Effector memory CD4-positive, alpha-beta T cell (primary cell): ENCODE measurements around the gene EXOC4.

Source experiments
- DNase-seq, 3 donors: peaks; one replicate each; pipeline ENCODE4 v3.0.0-alpha.2; 2020
- H3K27ac ChIP-seq: 2 replicates; pipeline ENCODE4 v1.7.0; 2013; ENCODE audit warnings: mild to moderate bottlenecking, low read length, moderate library complexity; ENCODE audit not compliant: insufficient read depth, poor library complexity, severe bottlenecking
- H3K27me3 ChIP-seq: replicated peaks from 2 replicates; pipeline ENCODE4 v1.7.0; 2013; ENCODE audit warnings: mild to moderate bottlenecking, low read length; ENCODE audit not compliant: insufficient read depth, control insufficient read depth, poor library complexity, severe bottlenecking
- H3K36me3 ChIP-seq: 2 replicates; pipeline ENCODE4 v1.7.0; 2013; ENCODE audit warnings: mild to moderate bottlenecking, low read length, moderate library complexity; ENCODE audit not compliant: control insufficient read depth, insufficient read depth
- H3K4me1 ChIP-seq: 2 replicates; pipeline ENCODE4 v1.7.0; 2013; ENCODE audit warnings: low read length, mild to moderate bottlenecking; ENCODE audit not compliant: control insufficient read depth, insufficient read depth, poor library complexity, severe bottlenecking
- H3K4me3 ChIP-seq: 2 replicates; pipeline ENCODE4 v1.7.0; 2013; ENCODE audit warnings: low read length, low read depth, mild to moderate bottlenecking; ENCODE audit not compliant: insufficient read depth, poor library complexity, severe bottlenecking
- H3K9me3 ChIP-seq: 2 replicates; pipeline ENCODE4 v1.7.0; 2013; ENCODE audit warnings: mild to moderate bottlenecking, low read length, moderate library complexity; ENCODE audit not compliant: control insufficient read depth

The EXOC4 gene

DNA sequence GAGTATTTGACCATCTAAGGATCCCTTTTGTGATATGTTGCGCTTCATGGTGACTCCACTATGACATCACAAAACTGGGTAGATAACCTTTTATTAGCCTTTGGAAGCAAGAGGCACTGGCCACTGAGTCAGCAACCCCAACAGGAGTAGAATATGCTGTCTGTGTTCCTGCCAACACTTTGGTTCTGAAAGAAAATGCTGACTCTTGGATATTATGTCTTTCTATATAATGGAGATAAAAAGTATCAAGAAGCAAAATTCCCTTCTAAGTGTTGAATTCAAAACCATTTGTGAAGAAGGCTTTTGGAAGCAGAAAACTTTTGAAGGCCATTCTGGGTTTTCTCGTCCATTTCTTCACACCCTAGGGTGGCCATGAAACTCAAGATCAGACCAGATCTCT lies 528.0 kb downstream of the EXOC4 start:
- DNase-seq, result no peak
- Histone ChIP-seq H3K27ac (no peak overlapping the region), H3K4me3 (no peak overlapping the region), H3K27me3 (no peaks in the 10 kb centered on the region), H3K4me1 (no peaks in the 10 kb centered on the region), H3K36me3 (no peaks in the 10 kb centered on the region), H3K9me3 (no peaks in the 10 kb centered on the region)

DNA sequence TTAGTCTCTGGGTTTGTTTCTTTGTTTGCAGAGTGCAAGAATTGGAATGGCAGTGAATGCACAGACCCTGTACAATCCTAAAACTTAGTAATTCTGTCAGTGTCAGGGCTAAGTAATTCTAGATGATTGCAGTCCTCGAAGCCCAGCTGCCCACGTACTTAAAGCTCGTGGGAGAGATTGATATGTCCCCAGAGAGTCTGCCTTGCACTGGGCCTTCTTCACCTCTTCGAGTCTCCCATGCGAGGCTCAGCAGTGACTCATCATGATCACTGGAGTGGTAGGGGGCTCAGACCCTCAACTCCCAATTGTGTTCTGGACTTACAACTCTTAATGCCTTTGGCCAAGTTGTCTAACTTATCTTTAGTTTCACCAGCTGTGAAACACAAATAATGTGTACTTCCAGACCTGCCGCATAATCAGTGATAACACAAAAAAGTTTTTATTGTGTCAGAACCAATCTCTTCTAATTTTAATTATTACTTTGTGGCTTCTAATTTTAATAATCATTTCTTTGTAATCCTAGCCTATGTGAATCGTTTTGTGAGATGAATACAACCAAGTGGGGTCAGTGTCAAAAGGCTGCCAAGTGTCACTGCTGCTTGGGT lies 528.7 kb downstream of the EXOC4 start:
- Histone ChIP-seq H3K27ac (no peak overlapping the region), H3K36me3 (no peaks in the 10 kb centered on the region), H3K9me3 (no peaks in the 10 kb centered on the region), H3K4me3 (no peak overlapping the region), H3K27me3 (no peaks in the 10 kb centered on the region), H3K4me1 (no peaks in the 10 kb centered on the region)
- no peak for DNase-seq

DNA sequence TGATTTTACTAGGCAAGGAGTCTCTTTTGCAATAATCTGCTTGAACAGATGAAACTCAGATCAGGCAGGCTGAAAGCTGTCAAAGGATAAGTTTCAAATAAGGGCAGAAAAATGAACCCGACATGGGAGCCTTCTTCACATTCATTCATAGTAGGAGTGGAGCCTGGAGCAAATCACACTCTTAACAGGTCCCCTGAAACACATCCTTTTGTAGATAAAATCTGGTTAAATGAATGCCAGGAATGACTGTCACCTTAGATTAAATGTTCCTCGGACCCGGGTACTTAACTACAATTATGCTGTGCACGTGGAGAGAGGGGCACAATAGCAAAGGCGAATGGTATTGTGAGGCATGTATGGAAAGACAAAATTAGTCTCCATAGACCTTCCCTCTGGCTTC lies 529.6 kb downstream of the EXOC4 start:
- DNase-seq, result no peak
- Histone ChIP-seq H3K4me1 (no peaks in the 10 kb centered on the region), H3K9me3 (no peaks in the 10 kb centered on the region)

DNA sequence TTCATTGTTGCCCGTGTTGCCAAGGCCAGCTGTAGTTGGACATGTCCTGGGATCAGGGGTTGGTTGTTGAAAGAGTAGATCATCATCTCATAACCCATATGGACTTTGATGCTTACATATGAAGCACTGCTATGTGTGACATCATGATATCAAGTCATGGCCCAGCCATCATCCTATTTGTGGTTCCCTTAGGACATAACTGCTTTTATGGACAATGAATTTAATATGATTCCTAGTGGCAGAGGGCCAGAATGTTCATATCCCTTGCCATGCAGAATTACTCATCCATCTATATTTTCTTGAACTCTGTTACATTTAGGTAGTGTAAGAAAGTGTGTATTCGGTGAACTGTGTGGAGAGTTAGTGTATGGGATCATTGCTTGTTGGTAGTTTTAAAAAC lies 530.4 kb downstream of the EXOC4 start:
- no peaks in the 10 kb centered on the region for H3K27me3 ChIP-seq
- H3K4me1 ChIP-seq, result no peaks in the 10 kb centered on the region
- no peak for DNase-seq
- H3K36me3 ChIP-seq, result no peaks in the 10 kb centered on the region
- no peak overlapping the region for H3K4me3 ChIP-seq
- no peak overlapping the region for H3K27ac ChIP-seq
- H3K9me3 ChIP-seq, result no peaks in the 10 kb centered on the region

More for the DNA sequence above, 529.6 kb downstream of the EXOC4 start:
- Histone ChIP-seq H3K4me3 (no peak overlapping the region), H3K27me3 (no peaks in the 10 kb centered on the region), H3K36me3 (no peaks in the 10 kb centered on the region), H3K27ac (no peak overlapping the region)

DNA sequence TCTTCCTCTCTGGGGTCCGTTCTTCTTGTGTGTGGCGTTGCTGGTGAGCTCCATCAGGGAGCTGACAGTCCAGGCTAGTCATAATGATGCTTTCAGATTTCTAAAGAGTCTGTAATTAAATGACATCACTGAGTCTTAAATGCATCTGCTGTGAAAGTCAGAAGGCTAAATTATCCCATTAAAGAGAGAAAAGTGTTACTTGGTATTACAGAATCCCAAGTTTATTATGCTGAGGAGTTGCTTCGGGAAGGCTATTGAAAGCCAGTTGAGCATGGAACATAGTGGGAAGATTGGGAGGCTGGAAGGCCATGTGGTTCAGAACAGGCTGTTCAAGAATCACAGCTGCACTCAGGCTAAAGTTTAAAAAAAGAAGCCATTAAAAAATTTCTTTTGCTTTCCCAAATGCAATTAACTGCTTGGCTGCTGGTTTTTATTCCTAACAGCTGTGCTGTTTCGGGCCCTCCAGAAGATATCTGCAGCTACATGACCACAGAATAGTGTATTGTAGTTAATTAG lies 531.7 kb downstream of the EXOC4 start:
- no peaks in the 10 kb centered on the region for H3K4me1 ChIP-seq
- no peak overlapping the region for H3K27ac ChIP-seq
- H3K9me3 ChIP-seq, result no peaks in the 10 kb centered on the region
- H3K27me3 ChIP-seq, result no peaks in the 10 kb centered on the region
- no peak overlapping the region for H3K4me3 ChIP-seq
- no peak for DNase-seq
- no peaks in the 10 kb centered on the region for H3K36me3 ChIP-seq

DNA sequence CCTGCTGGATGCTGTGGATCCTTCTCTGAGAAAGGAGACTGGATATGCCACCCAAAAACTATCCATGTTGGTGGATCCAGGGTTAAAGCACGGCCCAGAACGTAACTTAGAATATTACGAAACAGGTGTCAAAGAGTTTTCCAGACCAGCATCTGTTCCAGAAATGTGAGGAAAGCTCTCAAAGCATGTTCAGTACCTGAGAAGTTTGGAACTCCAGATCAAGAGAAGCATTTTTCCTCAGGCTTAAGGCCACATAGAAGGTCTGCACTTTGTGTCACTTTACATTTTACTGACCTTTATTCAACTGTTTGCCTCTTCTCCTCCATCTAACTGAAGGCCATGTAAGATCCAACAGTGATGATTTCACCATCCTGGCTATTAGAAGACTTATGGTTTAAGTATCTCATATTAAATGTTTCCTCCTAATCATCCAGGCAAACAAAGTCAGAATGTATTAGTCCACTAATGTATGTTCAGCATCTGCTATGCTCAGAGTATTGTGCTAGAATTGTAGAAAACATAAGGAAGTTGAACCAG lies 533.6 kb downstream of the EXOC4 start:
- no peak for DNase-seq
- Histone ChIP-seq H3K4me1 (no peaks in the 10 kb centered on the region), H3K27ac (no peak overlapping the region), H3K27me3 (no peaks in the 10 kb centered on the region), H3K9me3 (no peaks in the 10 kb centered on the region), H3K36me3 (no peaks in the 10 kb centered on the region), H3K4me3 (no peak overlapping the region)

DNA sequence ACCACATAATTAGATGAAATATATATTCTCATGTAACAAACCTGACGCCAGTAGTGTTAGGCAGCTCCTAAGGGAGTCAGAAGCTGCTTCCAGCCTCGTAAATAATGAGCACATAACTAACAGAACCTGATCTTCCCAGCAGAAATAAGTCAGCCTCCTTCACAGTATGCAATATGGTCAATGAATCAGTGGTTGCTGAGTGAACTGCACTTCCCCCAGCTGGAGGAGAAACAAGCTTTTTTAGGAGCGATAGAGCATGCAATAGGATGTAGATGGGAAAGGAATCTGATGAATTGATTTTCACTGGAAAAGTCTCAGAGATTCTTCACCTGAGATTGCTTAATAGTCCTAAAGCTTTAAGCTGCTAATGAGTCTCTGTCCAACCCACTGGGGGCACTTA lies 537.1 kb downstream of the EXOC4 start:
- H3K27me3 ChIP-seq, result no peaks in the 10 kb centered on the region
- no peaks in the 10 kb centered on the region for H3K9me3 ChIP-seq
- H3K4me3 ChIP-seq, result no peak overlapping the region
- DNase-seq, result no peak
- H3K4me1 ChIP-seq, result no peaks in the 10 kb centered on the region
- H3K36me3 ChIP-seq, result no peaks in the 10 kb centered on the region
- no peak overlapping the region for H3K27ac ChIP-seq

DNA sequence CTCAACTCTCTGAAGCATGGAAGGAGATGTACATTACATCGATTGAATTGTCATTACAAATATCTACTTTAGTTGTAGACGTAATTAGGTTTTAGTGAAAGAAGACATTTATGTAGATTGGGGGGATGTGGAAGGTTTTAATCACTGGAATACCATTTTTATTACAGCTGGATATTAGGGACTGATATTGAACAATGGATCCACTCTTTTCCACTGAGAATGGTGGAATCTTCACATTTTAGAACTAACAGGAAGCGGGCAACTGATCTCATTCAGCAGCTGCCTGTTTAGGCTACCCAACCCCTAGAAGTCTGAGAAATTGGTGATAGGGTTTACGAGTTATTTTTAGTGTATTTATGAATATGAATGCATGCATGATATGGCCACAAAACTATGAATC lies 538.0 kb downstream of the EXOC4 start:
- Histone ChIP-seq H3K9me3 (no peaks in the 10 kb centered on the region), H3K27ac (no peak overlapping the region), H3K27me3 (no peaks in the 10 kb centered on the region), H3K4me3 (no peak overlapping the region), H3K4me1 (no peaks in the 10 kb centered on the region), H3K36me3 (no peaks in the 10 kb centered on the region)
- DNase-seq, result no peak

DNA sequence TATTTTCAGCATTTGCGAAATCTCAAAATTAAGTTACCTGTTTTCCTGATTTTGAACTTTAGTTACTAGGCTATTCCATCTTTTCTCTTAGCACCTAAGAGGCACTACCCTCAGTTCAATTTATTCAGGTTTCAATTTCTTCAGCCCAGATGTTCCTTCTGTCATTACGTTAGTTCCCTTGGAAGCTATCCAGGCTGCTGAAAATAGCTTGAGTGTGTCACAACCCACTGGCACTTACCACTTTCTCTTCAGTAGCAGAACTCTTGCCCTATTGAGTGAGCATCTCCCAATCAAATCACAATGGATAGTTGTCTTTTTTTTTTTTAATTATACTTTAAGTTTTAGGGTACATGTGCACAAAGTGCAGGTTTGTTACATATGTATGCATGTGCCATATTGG lies 541.6 kb downstream of the EXOC4 start:
- no peak overlapping the region for H3K4me3 ChIP-seq
- DNase-seq, result no peak
- H3K4me1 ChIP-seq, result no peaks in the 10 kb centered on the region
- no peaks in the 10 kb centered on the region for H3K36me3 ChIP-seq
- no peaks in the 10 kb centered on the region for H3K27me3 ChIP-seq
- H3K27ac ChIP-seq, result no peak overlapping the region
- no peaks in the 10 kb centered on the region for H3K9me3 ChIP-seq

DNA sequence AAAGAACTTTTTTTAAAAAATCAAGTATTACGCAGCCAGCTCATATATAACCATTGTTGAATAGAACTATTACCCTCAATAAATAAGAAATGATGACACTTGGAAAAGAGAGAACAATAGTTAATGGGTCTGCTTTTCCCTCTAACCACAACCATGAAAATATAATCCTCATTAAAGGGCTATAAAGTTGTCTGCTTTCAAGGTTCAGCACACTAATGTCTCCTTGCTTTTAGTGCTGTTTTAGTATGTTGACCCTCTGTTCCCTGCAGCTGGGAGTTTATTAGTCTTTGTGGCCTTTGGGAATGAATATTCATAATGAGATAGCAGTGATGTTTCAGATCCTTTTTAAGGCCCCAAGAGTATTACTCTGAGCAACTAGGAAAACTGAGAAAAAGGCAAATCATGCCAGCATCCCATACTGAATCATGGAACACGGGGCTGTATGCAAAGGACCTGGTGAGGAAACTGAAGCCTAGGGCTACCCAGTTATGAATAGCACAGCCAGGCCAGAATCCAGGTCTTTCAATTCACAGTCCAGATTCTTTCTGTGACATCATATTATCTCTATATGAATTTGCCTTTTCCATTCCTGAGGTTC lies 542.3 kb downstream of the EXOC4 start:
- Histone ChIP-seq H3K9me3 (no peaks in the 10 kb centered on the region), H3K4me1 (no peaks in the 10 kb centered on the region), H3K27me3 (no peaks in the 10 kb centered on the region), H3K4me3 (no peak overlapping the region), H3K36me3 (no peaks in the 10 kb centered on the region), H3K27ac (no peak overlapping the region)
- no peak for DNase-seq
